T-cell (primary cell): ENCODE data around the gene CNIH4. TPM values are rescaled to one million over a fixed set of nuclear protein-coding genes. Genes with fewer than 3 reads are reported as not detected.
"Not testable (repeated sequence)": the region's sequence is repeated elsewhere in the genome, so short reads cannot be mapped to it uniquely, and the experiment has no call there.

Experiments
- ATAC-seq, 4 experiments: fragments of 200-7000 bp in 3 of 4; fragments of 150-1000 bp in 1 of 4; cut with Tn5 transposase; replicated peaks in 1 of 4; 1 replicate in 3 of 4; 2 replicates in 1 of 4; pipeline ENCODE4 v1.10.0; 2021; ENCODE audit warnings: moderate library complexity in 3 of 4, mild to moderate bottlenecking in 2 of 4, moderate number of reproducible peaks in 1 of 4
- CTCF ChIA-PET, 2 donors: fragments of 300-600 bp; sonication (Branson Sonifier 250); formaldehyde crosslinking; loops; one replicate each; lab custom pipeline; 2022; ENCODE audit warnings: antibody characterized with exemption in 2 of 2; lab: Charles Lee
- POLR2A ChIA-PET, 2 donors: fragments of 300-600 bp; sonication (Branson Sonifier 250); formaldehyde crosslinking; loops; one replicate each; lab custom pipeline; 2022; ENCODE audit warnings: antibody characterized with exemption in 2 of 2; lab: Charles Lee
- DNase-seq, 35 experiments: peaks; one replicate each; pipeline versions ENCODE4 v3.0.0 to v3.0.0-alpha.2; 2013 to 2023
- H3K27ac ChIP-seq: one replicate; pipeline ENCODE4 v1.5.1; 2013; ENCODE audit warnings: low read length
- H3K27me3 ChIP-seq, 2 experiments: replicated peaks in 1 of 2; 1 replicate in 1 of 2; 2 replicates in 1 of 2; pipeline versions ENCODE4 v1.6.1 to v1.7.0; 2013; ENCODE audit warnings: low read length in 1 of 2, mixed read lengths in 1 of 2; ENCODE audit not compliant: control insufficient read depth in 2 of 2, insufficient read depth in 2 of 2; ENCODE audit errors: extremely low read depth in 1 of 2
- H3K36me3 ChIP-seq, 2 donors: 1 replicate in 1 of 2; 2 replicates in 1 of 2; pipeline versions ENCODE4 v1.6.1 to v1.7.0; 2013; ENCODE audit warnings: low read length in 1 of 2; ENCODE audit not compliant: control insufficient read depth in 2 of 2, insufficient read depth in 1 of 2; ENCODE audit errors: extremely low read depth in 1 of 2
- H3K4me1 ChIP-seq, 2 experiments: 1 replicate in 1 of 2; 2 replicates in 1 of 2; pipeline versions ENCODE4 v1.6.1 to v1.7.0; 2013; ENCODE audit warnings: low read length in 2 of 2, mixed read lengths in 1 of 2; ENCODE audit not compliant: insufficient read depth in 2 of 2, control insufficient read depth in 1 of 2; ENCODE audit errors: extremely low read depth in 1 of 2
- H3K4me3 ChIP-seq, 2 donors: 1 replicate in 1 of 2; 2 replicates in 1 of 2; pipeline versions ENCODE4 v1.5.1 to v1.7.0; 2013; ENCODE audit warnings: mild to moderate bottlenecking in 2 of 2, low read length in 1 of 2, moderate library complexity in 1 of 2; ENCODE audit not compliant: control insufficient read depth in 1 of 2; ENCODE audit errors: extremely low read depth in 1 of 2
- H3K9me3 ChIP-seq: 2 replicates; pipeline ENCODE4 v1.7.0; 2013
- H3K27ac Mint-ChIP-seq, 2 donors: one replicate each; pipeline ENCODE4 v1.8.0; 2020 to 2021; ENCODE audit warnings: mild to moderate bottlenecking in 2 of 2, mixed read lengths in 2 of 2
- H3K27me3 Mint-ChIP-seq, 2 donors: one replicate each; pipeline ENCODE4 v1.8.0; 2021 to 2022; ENCODE audit warnings: mixed read lengths in 2 of 2
- H3K36me3 Mint-ChIP-seq: one replicate; pipeline ENCODE4 v1.8.0; 2021; ENCODE audit warnings: mixed read lengths
- H3K4me1 Mint-ChIP-seq, 3 donors: one replicate each; pipeline ENCODE4 v1.8.0; 2020 to 2022; ENCODE audit warnings: mixed read lengths in 3 of 3, mild to moderate bottlenecking in 1 of 3
- H3K4me3 Mint-ChIP-seq, 3 donors: one replicate each; pipeline ENCODE4 v1.8.0; 2020 to 2022; ENCODE audit warnings: mild to moderate bottlenecking in 3 of 3, mixed read lengths in 3 of 3, moderate library complexity in 3 of 3
- H3K9me3 Mint-ChIP-seq, 3 donors: one replicate each; pipeline ENCODE4 v1.8.0; 2020 to 2022; ENCODE audit warnings: mixed read lengths in 3 of 3
- WGBS: methylation state at CpG from one replicate; pipeline ENCODE4 v1.1.5; 2013; ENCODE audit warnings: missing lambda C conversion rate; ENCODE audit not compliant: insufficient coverage; 5-methylcytosine and 5-hydroxymethylcytosine counted together
- total RNA-seq, 35 experiments: library from RNA in 6 of 35; stranded (reverse) in 6 of 35; fragments of 120-200 nt in 1 of 35; gene quantifications; one replicate each; pipeline versions ENCODE4 v1.2.1 to v1.2.4 and lab custom pipeline; 2013 to 2026

The CNIH4 gene
- total RNA-seq, 5 donors from 2014 or later (not counting 1 experiment from before 2014, with no cell fraction given): 25.9 to 40.9 (median 38.8) TPM

GRCh38 chr1:224339442-224340033, 17.1 kb upstream of the CNIH4 start:
- Histone ChIP-seq H3K36me3 (no peaks in the 10 kb centered on the region), H3K27me3 (peaks cover 0 to 5% of the 10 kb centered on the region in 2 experiments), H3K4me1 (peaks cover 0 to 6% of the 10 kb centered on the region in 2 experiments), H3K9me3 (no peaks in the 10 kb centered on the region), H3K4me3 (no peak overlapping the region), H3K27ac (no peak overlapping the region)
- Mint-ChIP-seq H3K36me3 (no peaks in the 10 kb centered on the region), H3K4me3 (no peak overlapping the region), H3K27ac (no peak overlapping the region), H3K27me3 (no peaks in the 10 kb centered on the region), H3K9me3 (peaks cover 0 to 9% (median 0%) of the 10 kb centered on the region in 3 donors), H3K4me1 (peaks cover 0 to 9% (median 7%) of the 10 kb centered on the region in 3 donors)
- DNase-seq (no peak), ATAC-seq (no peak)
- POLR2A ChIA-PET: no interaction called here
- WGBS: no CpG with 5 or more reads among the region's 4 CpGs
- CTCF ChIA-PET: no interaction called here

- H3K27me3 ChIP-seq, H3K27ac ChIP-seq, CTCF ChIA-PET, H3K9me3 Mint-ChIP-seq, POLR2A ChIA-PET, H3K4me1 Mint-ChIP-seq, H3K4me1 ChIP-seq, H3K36me3 ChIP-seq, H3K27me3 Mint-ChIP-seq, H3K36me3 Mint-ChIP-seq, H3K9me3 ChIP-seq: not testable (repeated sequence)
- H3K27ac Mint-ChIP-seq: peak overlapping the region in 1 of 2 donors; percentile 39
- H3K4me3 Mint-ChIP-seq: peak overlapping the region; percentile 59 to 76 (median 75)
- ATAC-seq (peak; percentile 84 to 97 (median 90)), DNase-seq (peak in 29 of 35 experiments; percentile 1 to 59 (median 23))
- WGBS: 12% methylated on average over 23 of the region's 36 CpGs
- peak overlapping the region; percentile 55 to 71 for H3K4me3 ChIP-seq
Measured at GRCh38 chr1:224340453-224341384, 16.0 kb upstream of the CNIH4 start.

GRCh38 chr1:224343679-224344078, 13.0 kb upstream of the CNIH4 start:
- Histone ChIP-seq H3K36me3 (no peaks in the 10 kb centered on the region), H3K4me3 (no peak overlapping the region), H3K27me3 (peaks cover 0 to 7% of the 10 kb centered on the region in 2 experiments), H3K9me3 (no peaks in the 10 kb centered on the region), H3K4me1 (peaks cover 11 to 16% of the 10 kb centered on the region in 2 experiments), H3K27ac (no peak overlapping the region)
- H3K27me3 Mint-ChIP-seq: no peaks in the 10 kb centered on the region
- DNase-seq (no peak), ATAC-seq (no peak)
- peak overlapping the region in 1 of 3 donors; percentile 27 for H3K4me3 Mint-ChIP-seq
- no peaks in the 10 kb centered on the region for H3K36me3 Mint-ChIP-seq
- peaks cover 15 to 26% (median 26%) of the 10 kb centered on the region in 3 donors for H3K4me1 Mint-ChIP-seq
- CTCF ChIA-PET: interaction anchor here in 1 of 2 donors (0.9 kb wide), 1 partner anchor 10 kb away, joined by 3 read pairs; no protein-coding TSS in a partner anchor
- 25% methylated on average over 1 of the region's 3 CpGs for WGBS
- no peak overlapping the region for H3K27ac Mint-ChIP-seq
- peaks cover 0 to 12% (median 0%) of the 10 kb centered on the region in 3 donors for H3K9me3 Mint-ChIP-seq
- POLR2A ChIA-PET: interaction anchor here in 1 of 2 donors (0.5 to 0.6 kb wide), 2 partner anchors 23 to 31 kb away, joined by 3 read pairs; no protein-coding TSS in a partner anchor

GRCh38 chr1:224348137-224348536, 8.5 kb upstream of the CNIH4 start:
- Mint-ChIP-seq H3K27me3 (no peaks in the 10 kb centered on the region), H3K27ac (peak overlapping the region; percentile 79), H3K36me3 (no peaks in the 10 kb centered on the region), H3K4me3 (peak overlapping the region in 1 of 3 donors; percentile 17), H3K4me1 (peaks cover 18 to 23% (median 21%) of the 10 kb centered on the region in 3 donors), H3K9me3 (peaks cover 0 to 4% (median 0%) of the 10 kb centered on the region in 3 donors)
- ATAC-seq (peak; percentile 66 to 93 (median 80)), DNase-seq (peak in 1 of 35 experiments; percentile 37)
- Histone ChIP-seq H3K27ac (no peak overlapping the region), H3K9me3 (no peaks in the 10 kb centered on the region), H3K4me1 (peaks cover 10 to 14% of the 10 kb centered on the region in 2 experiments), H3K4me3 (no peak overlapping the region), H3K36me3 (no peaks in the 10 kb centered on the region), H3K27me3 (peaks cover 0 to 2% of the 10 kb centered on the region in 2 experiments)
- POLR2A ChIA-PET: interaction anchor here in 1 of 2 donors (0.6 kb wide), 1 partner anchor 82 kb away, joined by 6 read pairs; no protein-coding TSS in a partner anchor
- WGBS: no CpG with 5 or more reads among the region's 2 CpGs
- CTCF ChIA-PET: no interaction called here

- CTCF ChIA-PET, DNase-seq, POLR2A ChIA-PET: not testable (repeated sequence)
Measured at GRCh38 chr1:224349716-224350115, 7.0 kb upstream of the CNIH4 start.

GRCh38 chr1:224352436-224353085, 4.1 kb upstream of the CNIH4 start:
- ATAC-seq, H3K36me3 ChIP-seq, H3K36me3 Mint-ChIP-seq, DNase-seq, H3K27me3 ChIP-seq, H3K4me3 Mint-ChIP-seq, H3K27ac Mint-ChIP-seq, H3K9me3 Mint-ChIP-seq, H3K27ac ChIP-seq, H3K4me3 ChIP-seq, CTCF ChIA-PET, H3K9me3 ChIP-seq, H3K27me3 Mint-ChIP-seq: not testable (repeated sequence)
- peaks cover 14 to 15% of the 10 kb centered on the region in 2 experiments for H3K4me1 ChIP-seq
- H3K4me1 Mint-ChIP-seq: peaks cover 15 to 27% (median 25%) of the 10 kb centered on the region in 3 donors
- POLR2A ChIA-PET: interaction anchor here in 1 of 2 donors (0.6 kb wide), 1 partner anchor 42 kb away, joined by 3 read pairs; no protein-coding TSS in a partner anchor
- 95% methylated on average over 48 of the region's 49 CpGs for WGBS

More at GRCh38 chr1:224349716-224350115, 7.0 kb upstream of the CNIH4 start:
- not testable (repeated sequence) for H3K27ac ChIP-seq, H3K27ac Mint-ChIP-seq, H3K9me3 ChIP-seq, H3K27me3 ChIP-seq, H3K4me3 Mint-ChIP-seq, H3K27me3 Mint-ChIP-seq, H3K4me3 ChIP-seq, H3K36me3 ChIP-seq, ATAC-seq, H3K36me3 Mint-ChIP-seq, H3K9me3 Mint-ChIP-seq
- H3K4me1 Mint-ChIP-seq: peaks cover 18 to 31% (median 23%) of the 10 kb centered on the region in 3 donors
- 91% methylated on average over 5 of the region's 30 CpGs for WGBS
- H3K4me1 ChIP-seq: peaks cover 10 to 17% of the 10 kb centered on the region in 2 experiments
